Transverse colon (tissue), 4 donors: ENCODE results near the gene GNB4.

Experiments used
- POLR2A ChIP-seq: fragments of 450-650 bp; IDR thresholded peaks from one replicate; pipeline ENCODE4 v1.6.1; 2016; ENCODE audit warnings: antibody characterized with exemption, mild to moderate bottlenecking, moderate library complexity
- POLR2AphosphoS5 ChIP-seq, 3 donors: sonication (generic); formaldehyde crosslinking; IDR thresholded peaks; one replicate each; pipeline ENCODE4 v1.6.1; 2016; ENCODE audit warnings: antibody characterized with exemption in 3 of 3
- TF ChIP-seq, protein P1 (sequence below), 5 experiments: fragments of 200-600 bp in 3 of 5; fragments of 450-650 bp in 2 of 5; sonication (generic) in 3 of 5; IDR thresholded peaks; 1 replicate in 2 of 5; 2 replicates in 3 of 5; pipeline ENCODE4 v1.5.1; 2016 to 2017; ENCODE audit warnings: antibody characterized with exemption in 5 of 5, inconsistent platforms in 3 of 5, mild to moderate bottlenecking in 2 of 5, moderate library complexity in 1 of 5

DNA sequence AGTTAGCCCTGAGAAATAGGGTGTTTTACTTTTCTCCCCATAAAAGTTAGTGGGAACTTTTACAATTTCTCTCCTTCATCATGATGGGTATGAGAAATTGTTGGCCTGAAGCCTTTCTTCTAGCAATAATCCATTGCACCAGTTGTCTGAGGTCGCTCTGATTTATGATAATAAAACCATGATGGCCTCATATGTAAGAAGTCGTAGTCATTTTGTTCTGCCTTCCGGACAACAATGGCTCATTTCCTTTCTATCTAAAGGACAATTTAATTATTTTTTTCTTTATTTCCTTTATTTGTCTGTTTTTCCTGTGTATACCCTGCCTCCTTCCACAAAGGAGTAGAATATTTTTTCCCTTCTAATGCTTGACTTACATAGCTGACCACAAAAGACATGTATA lies 31.6 kb upstream of the GNB4 start:
- TF ChIP-seq POLR2A (no peak), POLR2AphosphoS5 (IDR thresholded peaks at IDR 0.05) (no peak)
- TF ChIP-seq, protein P1, sequence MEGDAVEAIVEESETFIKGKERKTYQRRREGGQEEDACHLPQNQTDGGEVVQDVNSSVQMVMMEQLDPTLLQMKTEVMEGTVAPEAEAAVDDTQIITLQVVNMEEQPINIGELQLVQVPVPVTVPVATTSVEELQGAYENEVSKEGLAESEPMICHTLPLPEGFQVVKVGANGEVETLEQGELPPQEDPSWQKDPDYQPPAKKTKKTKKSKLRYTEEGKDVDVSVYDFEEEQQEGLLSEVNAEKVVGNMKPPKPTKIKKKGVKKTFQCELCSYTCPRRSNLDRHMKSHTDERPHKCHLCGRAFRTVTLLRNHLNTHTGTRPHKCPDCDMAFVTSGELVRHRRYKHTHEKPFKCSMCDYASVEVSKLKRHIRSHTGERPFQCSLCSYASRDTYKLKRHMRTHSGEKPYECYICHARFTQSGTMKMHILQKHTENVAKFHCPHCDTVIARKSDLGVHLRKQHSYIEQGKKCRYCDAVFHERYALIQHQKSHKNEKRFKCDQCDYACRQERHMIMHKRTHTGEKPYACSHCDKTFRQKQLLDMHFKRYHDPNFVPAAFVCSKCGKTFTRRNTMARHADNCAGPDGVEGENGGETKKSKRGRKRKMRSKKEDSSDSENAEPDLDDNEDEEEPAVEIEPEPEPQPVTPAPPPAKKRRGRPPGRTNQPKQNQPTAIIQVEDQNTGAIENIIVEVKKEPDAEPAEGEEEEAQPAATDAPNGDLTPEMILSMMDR (IDR thresholded peaks at IDR 0.05), result no peak
